GM12801 (cell line): Measurements from ENCODE around the gene UBE2E2.

ENCODE experiments used
- TF ChIP-seq, protein P1 (sequence below): IDR thresholded peaks from one replicate; pipeline ENCODE4 v1.5.1; 2011; ENCODE audit warnings: control low read depth; ENCODE audit not compliant: insufficient read length; ENCODE audit errors: extremely low read depth

UBE2E2 gene

DNA sequence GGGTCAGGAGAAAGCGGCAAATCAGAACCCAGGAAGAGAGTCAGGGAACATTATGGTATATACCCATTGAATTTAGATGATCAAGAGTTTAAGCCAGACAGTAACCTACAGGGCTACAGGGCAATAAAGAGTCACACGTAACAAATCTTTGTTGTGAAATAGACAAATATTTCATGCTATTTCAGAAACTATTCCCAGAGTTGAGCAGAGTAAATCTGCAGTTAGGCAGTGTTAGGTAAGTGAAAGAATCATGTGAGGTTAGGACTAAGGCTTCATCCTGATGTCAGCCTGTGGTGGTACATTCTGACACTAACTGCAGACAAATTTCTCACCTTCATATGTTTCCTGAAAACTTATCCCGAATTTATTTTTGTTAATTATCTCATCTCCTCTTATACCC is 153.0 kb downstream of the UBE2E2 start:
- TF ChIP-seq, protein P1, sequence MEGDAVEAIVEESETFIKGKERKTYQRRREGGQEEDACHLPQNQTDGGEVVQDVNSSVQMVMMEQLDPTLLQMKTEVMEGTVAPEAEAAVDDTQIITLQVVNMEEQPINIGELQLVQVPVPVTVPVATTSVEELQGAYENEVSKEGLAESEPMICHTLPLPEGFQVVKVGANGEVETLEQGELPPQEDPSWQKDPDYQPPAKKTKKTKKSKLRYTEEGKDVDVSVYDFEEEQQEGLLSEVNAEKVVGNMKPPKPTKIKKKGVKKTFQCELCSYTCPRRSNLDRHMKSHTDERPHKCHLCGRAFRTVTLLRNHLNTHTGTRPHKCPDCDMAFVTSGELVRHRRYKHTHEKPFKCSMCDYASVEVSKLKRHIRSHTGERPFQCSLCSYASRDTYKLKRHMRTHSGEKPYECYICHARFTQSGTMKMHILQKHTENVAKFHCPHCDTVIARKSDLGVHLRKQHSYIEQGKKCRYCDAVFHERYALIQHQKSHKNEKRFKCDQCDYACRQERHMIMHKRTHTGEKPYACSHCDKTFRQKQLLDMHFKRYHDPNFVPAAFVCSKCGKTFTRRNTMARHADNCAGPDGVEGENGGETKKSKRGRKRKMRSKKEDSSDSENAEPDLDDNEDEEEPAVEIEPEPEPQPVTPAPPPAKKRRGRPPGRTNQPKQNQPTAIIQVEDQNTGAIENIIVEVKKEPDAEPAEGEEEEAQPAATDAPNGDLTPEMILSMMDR, result no peak

DNA sequence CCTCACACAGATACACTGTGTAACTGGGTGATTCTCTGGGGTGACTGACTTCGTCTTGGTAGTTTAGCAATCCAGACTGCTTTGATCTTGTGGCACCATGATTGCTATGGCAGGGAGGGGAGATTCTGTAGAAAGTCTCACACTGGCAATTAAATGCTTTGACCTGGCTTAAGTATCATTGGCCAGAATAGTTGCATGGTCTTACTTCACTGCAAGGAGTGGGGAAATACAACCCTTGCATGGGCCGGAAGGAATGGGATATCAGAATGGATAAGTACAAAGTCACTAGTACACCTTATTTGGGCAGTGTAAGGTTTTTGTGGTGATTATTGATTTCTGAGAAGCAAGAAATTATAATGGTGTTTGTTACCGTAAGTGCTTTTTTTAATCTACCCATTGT is 153.8 kb downstream of the UBE2E2 start:
- TF ChIP-seq, protein P1, result no peak

DNA sequence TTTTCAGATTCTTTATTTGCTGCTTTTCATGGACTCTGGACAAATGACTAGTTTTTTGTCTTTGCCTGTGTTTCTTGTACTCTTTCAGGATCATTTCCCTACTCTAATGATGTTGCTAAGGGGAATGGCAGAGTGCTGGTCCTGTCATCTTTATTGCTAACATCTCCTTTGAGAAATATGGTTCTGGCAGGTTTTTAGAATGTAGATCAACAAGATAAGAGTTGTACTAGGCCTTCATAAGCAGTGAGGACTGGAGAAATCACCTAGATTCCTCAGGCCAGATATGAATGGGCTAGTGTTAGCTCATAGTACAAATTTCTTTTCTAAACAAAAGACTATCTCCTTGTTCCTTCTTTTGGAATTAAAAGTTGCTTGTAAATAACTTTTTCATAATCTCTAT is 156.0 kb downstream of the UBE2E2 start:
- TF ChIP-seq, protein P1, result no peak

DNA sequence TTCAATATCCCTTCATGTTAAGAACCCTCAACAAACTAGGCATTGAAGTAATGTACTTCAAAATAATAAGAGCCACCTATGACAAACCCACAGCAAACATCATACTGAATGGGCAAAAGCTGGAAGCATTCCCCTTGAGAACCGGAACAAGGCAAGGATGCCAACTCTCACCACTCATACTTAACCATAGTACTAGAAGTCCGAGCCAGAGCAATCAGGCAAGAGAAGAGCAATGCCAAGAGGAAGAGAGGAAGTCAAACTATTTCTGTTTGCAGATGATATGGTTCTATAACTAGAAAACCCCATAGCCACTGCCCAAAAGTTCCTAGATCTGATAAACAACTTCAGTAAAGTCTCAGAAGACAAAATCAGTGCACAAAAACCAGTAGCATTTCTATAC is 161.9 kb downstream of the UBE2E2 start:
- TF ChIP-seq, protein P1, result no peak

DNA sequence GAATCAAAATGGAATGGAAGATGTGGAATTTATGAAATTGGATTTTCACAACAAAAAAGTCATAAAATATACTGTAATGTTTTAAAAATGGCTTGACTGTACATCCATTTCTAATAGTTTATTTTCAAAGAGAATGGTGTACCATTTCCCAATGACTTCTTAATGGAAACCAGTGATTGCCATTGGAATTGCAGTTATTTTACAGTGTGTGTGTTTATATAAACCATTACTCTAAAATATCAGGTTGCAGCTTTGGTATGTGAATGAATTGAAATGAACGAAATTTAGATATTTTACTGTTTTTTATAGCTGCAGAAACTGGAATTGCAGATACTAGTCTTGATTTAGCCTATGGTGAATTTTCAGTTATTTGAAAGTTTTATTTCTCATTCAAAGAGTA is 165.6 kb downstream of the UBE2E2 start:
- TF ChIP-seq, protein P1, result no peak

DNA sequence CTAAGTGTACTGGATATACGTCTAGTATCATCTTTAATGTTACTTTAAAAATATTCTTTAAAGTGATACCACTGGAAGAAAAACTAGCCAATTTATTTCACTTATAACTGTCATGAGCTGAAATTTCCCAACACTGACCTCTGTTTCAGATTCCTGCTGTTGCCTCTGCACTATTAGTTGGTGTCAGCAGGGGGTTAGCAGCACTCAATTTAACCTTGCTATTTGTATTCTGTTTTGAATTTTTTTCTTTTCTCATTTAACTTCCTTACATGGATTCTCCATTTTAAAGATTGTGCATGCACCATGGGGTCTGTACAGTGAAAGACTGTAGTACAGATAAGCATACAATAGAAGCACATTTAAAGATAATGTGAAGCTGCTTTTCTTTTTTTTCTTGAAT is 169.2 kb downstream of the UBE2E2 start:
- TF ChIP-seq, protein P1, result no peak

DNA sequence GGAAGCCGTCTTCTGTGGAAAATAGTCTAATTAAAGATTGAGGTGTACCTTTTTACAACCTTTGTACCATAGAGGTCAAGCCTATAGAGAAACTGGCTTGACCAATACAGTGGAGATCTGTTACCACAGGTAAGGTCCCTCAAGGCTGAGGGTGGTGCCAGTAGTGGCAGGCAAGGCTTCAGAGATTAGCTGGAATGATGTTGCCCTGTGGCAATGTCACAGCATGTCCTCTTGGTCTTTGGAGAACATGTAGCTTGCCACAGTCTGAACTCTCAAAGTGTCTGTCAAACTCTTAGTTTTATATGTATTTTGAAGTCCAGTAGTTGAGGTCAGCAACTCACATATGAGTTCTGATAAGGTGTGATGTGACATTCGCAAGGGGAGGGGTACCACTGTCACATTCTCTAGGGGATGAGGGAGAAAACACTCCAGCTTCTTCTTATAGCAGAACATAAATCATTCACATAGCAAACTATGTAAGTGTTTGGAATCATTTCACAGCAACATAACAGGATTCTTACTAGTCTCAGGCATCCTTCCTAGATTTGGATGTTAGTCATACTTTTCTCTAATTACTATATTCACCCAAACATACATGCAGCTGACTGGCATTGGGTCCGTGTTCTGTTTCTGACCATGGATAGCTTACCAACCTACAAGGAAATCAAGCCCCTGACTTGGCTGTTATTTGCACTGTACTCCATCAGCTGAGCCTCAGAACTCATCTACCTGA is 173.6 kb downstream of the UBE2E2 start:
- TF ChIP-seq, protein P1, result no peak
